ENCODE results near the gene HIGD1C.

HIGD1C gene

DNA sequence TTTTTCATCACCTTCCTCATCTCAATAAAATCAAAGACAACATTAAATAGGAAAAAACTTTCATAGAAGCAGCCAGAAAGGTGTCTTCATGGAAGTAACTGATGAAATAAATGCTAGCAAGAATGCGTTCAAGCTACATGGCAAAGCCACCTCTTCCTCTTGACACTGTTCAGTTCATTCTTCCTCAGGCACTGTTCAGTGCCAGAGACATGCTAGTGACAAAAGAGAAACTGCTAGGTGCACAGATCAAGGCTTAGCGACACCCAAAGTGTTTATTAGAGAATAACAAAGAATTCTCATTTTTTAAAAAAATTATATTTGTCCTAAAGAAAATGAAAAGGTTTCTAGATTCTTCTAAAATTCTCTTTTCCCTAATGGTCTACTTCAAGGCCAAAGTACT, 66.6 kb downstream of the HIGD1C start:
- DNase-seq (ENCODE audit: low spot score), result no peak

- no peak for DNase-seq (ENCODE audit: low spot score)
These were observed 67.6 kb downstream of the HIGD1C start for GRCh38 chr12:51019927-51020326.
